PFSK-1 (cell line): ENCODE results near the gene UBE2D1.

ENCODE experiments used
- FOXP2 ChIP-seq: optimal IDR thresholded peaks from 2 replicates; pipeline ENCODE3; 2011; ENCODE audit warnings: borderline replicate concordance, control low read depth, inconsistent platforms; ENCODE audit not compliant: insufficient read depth; ENCODE audit errors: extremely low read length, extremely low read depth
- POLR2AphosphoS5 ChIP-seq: IDR thresholded peaks from 2 replicates; pipeline ENCODE4 v1.6.1; 2012; ENCODE audit warnings: low read depth, mild to moderate bottlenecking, control low read depth, low read length, moderate library complexity
- REST ChIP-seq, 2 experiments: IDR thresholded peaks; 2 replicates each; pipeline versions ENCODE4 v1.6.1 to v1.8.0; 2011 to 2012; ENCODE audit warnings: low read depth in 2 of 2, low read length in 2 of 2, control low read depth in 1 of 2, inconsistent platforms in 1 of 2, mild to moderate bottlenecking in 1 of 2, moderate library complexity in 1 of 2; ENCODE audit not compliant: insufficient read depth in 1 of 2
- SIN3A ChIP-seq: IDR thresholded peaks from 2 replicates; pipeline ENCODE4 v1.6.1; 2012; ENCODE audit warnings: mild to moderate bottlenecking, low read length, moderate library complexity, borderline replicate concordance; ENCODE audit not compliant: insufficient read depth
- TAF1 ChIP-seq: IDR thresholded peaks from 2 replicates; pipeline ENCODE4 v1.6.1; 2012; ENCODE audit warnings: low read length, control low read depth, borderline replicate concordance; ENCODE audit not compliant: insufficient read depth

The UBE2D1 gene

GRCh38 chr10:58331646-58332045 is 3.2 kb upstream of the UBE2D1 start:
- TF ChIP-seq TAF1 (no peak), POLR2AphosphoS5 (no peak), REST (IDR thresholded peaks at IDR 0.05; ENCODE audit: insufficient read depth in 1 of 2, low read depth in 2 of 2, low read length in 2 of 2) (no peak), SIN3A (no peak), FOXP2 (no peak)

- TF ChIP-seq FOXP2, result no peak
- TF ChIP-seq POLR2AphosphoS5, result no peak
- no peak for TF ChIP-seq SIN3A
- no peak; the same call in 1 of the 2 replicates for TF ChIP-seq TAF1
- TF ChIP-seq REST (IDR thresholded peaks at IDR 0.05; ENCODE audit: insufficient read depth in 1 of 2, low read depth in 2 of 2, low read length in 2 of 2), result no peak
Observed at GRCh38 chr10:58335306-58336005, 650 bp downstream of the UBE2D1 start.

- TF ChIP-seq TAF1 (no peak), REST (IDR thresholded peaks at IDR 0.05; ENCODE audit: insufficient read depth in 1 of 2, low read depth in 2 of 2, low read length in 2 of 2) (peak in 1 of 2 experiments; percentile 62; a peak in 2 of 4 replicates), SIN3A (no peak), FOXP2 (no peak), POLR2AphosphoS5 (no peak)
Observed at GRCh38 chr10:58336242-58336641, 1.4 kb downstream of the UBE2D1 start.

- TF ChIP-seq TAF1 (no peak), POLR2AphosphoS5 (no peak), REST (IDR thresholded peaks at IDR 0.05; ENCODE audit: insufficient read depth in 1 of 2, low read depth in 2 of 2, low read length in 2 of 2) (no peak), FOXP2 (no peak), SIN3A (no peak)
Observed at GRCh38 chr10:58341422-58341821, 6.6 kb downstream of the UBE2D1 start.
